ENCODE results near the gene CNPY3. TPM values are rescaled to one million over a fixed set of nuclear protein-coding genes. Genes with fewer than 3 reads are reported as not detected.

Gene CNPY3
- total RNA-seq, 1 experiment from 2014 or later = 56.0 TPM

- Histone ChIP-seq H4K5ac (ENCODE audit: insufficient read length, low read depth, low read length) (no peak overlapping the region), H3K27me3 (ENCODE audit: insufficient read depth, low read length) (no peaks in the 10 kb centered on the region), H3T11ph (ENCODE audit: low read length) (no peak overlapping the region), H2BK120ac (ENCODE audit: low read depth, low read length, poor library complexity, severe bottlenecking) (no peak overlapping the region), H2BK12ac (ENCODE audit: insufficient read length, low read depth, low read length) (no peak overlapping the region), H3K56ac (ENCODE audit: insufficient read length, low read depth, low read length) (no peak overlapping the region), H3K79me2 (ENCODE audit: insufficient read depth, low read length) (no peaks in the 10 kb centered on the region), H3K18ac (ENCODE audit: insufficient read length, low read depth, low read length) (no peak overlapping the region), H2BK5ac (ENCODE audit: insufficient read length, low read length) (no peak overlapping the region), H3K9me3 (ENCODE audit: control insufficient read depth, low read depth, low read length) (no peaks in the 10 kb centered on the region), H3K79me1 (ENCODE audit: insufficient read depth, low read depth, low read length, poor library complexity, severe bottlenecking) (no peaks in the 10 kb centered on the region), H4K20me1 (ENCODE audit: control insufficient read depth, insufficient read depth, insufficient read length) (no peaks in the 10 kb centered on the region), H2AK5ac (ENCODE audit: insufficient read length, low read length) (no peak overlapping the region), H3K27ac (ENCODE audit: insufficient read length, low read depth, low read length) (no peak overlapping the region), H4K91ac (ENCODE audit: insufficient read length, low read depth, low read length) (no peak overlapping the region), H3K4ac (ENCODE audit: low read depth, low read length) (no peak overlapping the region), H3K14ac (ENCODE audit: insufficient read depth, low read length) (no peak overlapping the region), H2BK20ac (ENCODE audit: low read depth, low read length, poor library complexity, severe bottlenecking) (no peak overlapping the region), H2BK15ac (ENCODE audit: low read depth, low read length) (no peak overlapping the region), H3K4me1 (ENCODE audit: insufficient read depth, low read length) (no peaks in the 10 kb centered on the region), H3K4me2 (ENCODE audit: insufficient read depth, insufficient read length, low read length) (no peak overlapping the region), H3K9ac (ENCODE audit: extremely low read depth, insufficient read length, low read length) (no peak overlapping the region), H3K23ac (ENCODE audit: insufficient read length, low read depth, low read length) (no peak overlapping the region), H2AFZ (ENCODE audit: low read length) (no peak overlapping the region), H3K23me2 (ENCODE audit: insufficient read length, low read depth, low read length, poor library complexity, severe bottlenecking) (no peaks in the 10 kb centered on the region), H4K8ac (replicated peaks; ENCODE audit: insufficient read length, low read depth, low read length) (no peak overlapping the region)
- H3K27ac Mint-ChIP-seq = no peak overlapping the region
- TF ChIP-seq, protein P1, sequence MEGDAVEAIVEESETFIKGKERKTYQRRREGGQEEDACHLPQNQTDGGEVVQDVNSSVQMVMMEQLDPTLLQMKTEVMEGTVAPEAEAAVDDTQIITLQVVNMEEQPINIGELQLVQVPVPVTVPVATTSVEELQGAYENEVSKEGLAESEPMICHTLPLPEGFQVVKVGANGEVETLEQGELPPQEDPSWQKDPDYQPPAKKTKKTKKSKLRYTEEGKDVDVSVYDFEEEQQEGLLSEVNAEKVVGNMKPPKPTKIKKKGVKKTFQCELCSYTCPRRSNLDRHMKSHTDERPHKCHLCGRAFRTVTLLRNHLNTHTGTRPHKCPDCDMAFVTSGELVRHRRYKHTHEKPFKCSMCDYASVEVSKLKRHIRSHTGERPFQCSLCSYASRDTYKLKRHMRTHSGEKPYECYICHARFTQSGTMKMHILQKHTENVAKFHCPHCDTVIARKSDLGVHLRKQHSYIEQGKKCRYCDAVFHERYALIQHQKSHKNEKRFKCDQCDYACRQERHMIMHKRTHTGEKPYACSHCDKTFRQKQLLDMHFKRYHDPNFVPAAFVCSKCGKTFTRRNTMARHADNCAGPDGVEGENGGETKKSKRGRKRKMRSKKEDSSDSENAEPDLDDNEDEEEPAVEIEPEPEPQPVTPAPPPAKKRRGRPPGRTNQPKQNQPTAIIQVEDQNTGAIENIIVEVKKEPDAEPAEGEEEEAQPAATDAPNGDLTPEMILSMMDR (conservative IDR thresholded peaks at IDR 0.05) = no peak
- H3K27me3 Mint-ChIP-seq (ENCODE audit: low read depth) = 0 out of 2 replicates have a peak, but pooled peaks cover 1% of the 10 kb centered on the region
- H3K36me3 Mint-ChIP-seq (ENCODE audit: insufficient read depth in 1 of 3, low read depth in 3 of 3) = no peaks in the 10 kb centered on the region
- WGBS (ENCODE audit: extremely low coverage, insufficient read length, low lambda C conversion rate) = no CpG with 5 or more reads among the region's 10 CpGs
- DNase-seq = no peak
- peaks cover 5% of the 10 kb centered on the region in 2 experiments; a peak in 3 of 4 replicates for H3K4me1 Mint-ChIP-seq
- H3K4me3 Mint-ChIP-seq = no peak overlapping the region
- no peaks in the 10 kb centered on the region; a peak in 1 of 5 replicates for H3K9me3 Mint-ChIP-seq
Observed at GRCh38 chr6:42909835-42910234, 19.4 kb upstream of the CNPY3 start.

All from H9 (cell line).